Neural cell (in vitro differentiated cells): Measurements from ENCODE around the gene MLLT11. TPM values are rescaled to one million over a fixed set of nuclear protein-coding genes. Genes with fewer than 3 reads are reported as not detected.

Experiments
- H2AFZ ChIP-seq: fragments of 200-600, 300-800 bp; sonication (generic), shearing (Covaris generic); 2 replicates; pipeline ENCODE4 v1.6.0; 2014; ENCODE audit warnings: low read depth, mild to moderate bottlenecking, antibody characterized with exemption, low read length, moderate library complexity
- H3F3A ChIP-seq: fragments of 200-600 bp; shearing (Covaris generic); 2 replicates; pipeline ENCODE4 v1.6.1; 2016; ENCODE audit warnings: mild to moderate bottlenecking, moderate library complexity, mixed read lengths, antibody characterized with exemption, low read length; ENCODE audit not compliant: insufficient read depth, poor library complexity, severe bottlenecking
- H3K27ac ChIP-seq: fragments of 200-600, 300-800 bp; sonication (generic), shearing (Covaris generic); 2 replicates; pipeline ENCODE4 v1.5.1; 2014; ENCODE audit warnings: mild to moderate bottlenecking, low read length, moderate library complexity
- H3K27me3 ChIP-seq: fragments of 300-800, 200-600 bp; sonication (generic), shearing (Covaris generic); 2 replicates; pipeline ENCODE4 v1.6.0; 2014; ENCODE audit warnings: mild to moderate bottlenecking, low read depth, low read length, moderate library complexity; ENCODE audit not compliant: insufficient read depth
- H3K36me3 ChIP-seq: fragments of 300-800, 200-600 bp; sonication (generic), shearing (Covaris generic); 2 replicates; pipeline ENCODE4 v1.5.1; 2014; ENCODE audit warnings: mild to moderate bottlenecking, antibody characterized with exemption, low read length, moderate library complexity; ENCODE audit not compliant: insufficient read depth
- H3K4me2 ChIP-seq: fragments of 300-800, 200-600 bp; sonication (generic), shearing (Covaris generic); 2 replicates; pipeline ENCODE4 v1.6.0; 2014; ENCODE audit warnings: mild to moderate bottlenecking, low read length
- H3K4me3 ChIP-seq: fragments of 300-800, 200-600 bp; sonication (generic), shearing (Covaris generic); 2 replicates; pipeline ENCODE4 v1.5.1; 2014; ENCODE audit warnings: mild to moderate bottlenecking, low read length, moderate library complexity
- H3K79me2 ChIP-seq: fragments of 200-600 bp; shearing (Covaris generic); replicated peaks from 2 replicates; pipeline ENCODE4 v1.6.0; 2014; ENCODE audit warnings: mild to moderate bottlenecking, low read length, moderate library complexity; ENCODE audit not compliant: insufficient read depth
- H3K9ac ChIP-seq: fragments of 300-800, 200-600 bp; sonication (generic), shearing (Covaris generic); 2 replicates; pipeline ENCODE4 v1.6.1; 2016; ENCODE audit warnings: mild to moderate bottlenecking, low read length, mixed read lengths
- H3K9me2 ChIP-seq: fragments of 200-600 bp; shearing (Covaris generic); 2 replicates; pipeline ENCODE4 v1.6.1; 2016; ENCODE audit warnings: mild to moderate bottlenecking, low read length, mixed read lengths; ENCODE audit not compliant: insufficient read depth
- H3K9me3 ChIP-seq: fragments of 200-600, 300-800 bp; sonication (generic), shearing (Covaris generic); 2 replicates; pipeline ENCODE4 v1.6.1; 2016; ENCODE audit warnings: mild to moderate bottlenecking, mixed run types, low read length, moderate library complexity, mixed read lengths
- H4K20me1 ChIP-seq: fragments of 200-600 bp; shearing (Covaris generic); 2 replicates; pipeline ENCODE4 v1.6.1; 2016; ENCODE audit warnings: mild to moderate bottlenecking, mixed run types; ENCODE audit not compliant: insufficient read depth
- EP300 ChIP-seq: fragments of 450-650 bp; conservative IDR thresholded peaks from 2 replicates; pipeline ENCODE4 v1.6.1; 2014; ENCODE audit warnings: antibody characterized with exemption, mild to moderate bottlenecking, moderate library complexity; ENCODE audit not compliant: poor library complexity, severe bottlenecking
- EZH2 ChIP-seq: fragments of 200-600, 300-800 bp; shearing (Covaris generic), sonication (generic); IDR thresholded peaks from 2 replicates; pipeline ENCODE4 v1.6.1; 2014; ENCODE audit warnings: antibody characterized with exemption, low read length, borderline replicate concordance, mild to moderate bottlenecking; ENCODE audit not compliant: insufficient read depth, poor library complexity, severe bottlenecking
- MXI1 ChIP-seq: fragments of 450-650 bp; conservative IDR thresholded peaks from 2 replicates; pipeline ENCODE4 v1.6.1; 2014; ENCODE audit warnings: antibody characterized with exemption, mild to moderate bottlenecking; ENCODE audit not compliant: poor library complexity, severe bottlenecking
- POLR2AphosphoS5 ChIP-seq: IDR thresholded peaks from 2 replicates; pipeline ENCODE4 v1.6.1; 2012
- RAD21 ChIP-seq: fragments of 450-650 bp; conservative IDR thresholded peaks from 2 replicates; pipeline ENCODE4 v1.6.1; 2014; ENCODE audit warnings: antibody characterized with exemption, mild to moderate bottlenecking, moderate library complexity
- SMC3 ChIP-seq: fragments of 450-650 bp; conservative IDR thresholded peaks from 2 replicates; pipeline ENCODE4 v1.6.1; 2014; ENCODE audit warnings: antibody characterized with exemption, mild to moderate bottlenecking, moderate library complexity; ENCODE audit not compliant: poor library complexity
- TAF1 ChIP-seq: IDR thresholded peaks from 2 replicates; pipeline ENCODE4 v1.6.1; 2012; ENCODE audit warnings: low read depth
- polyA plus RNA-seq: library from polyadenylated mRNA; depleted of rRNA; stranded (reverse); fragments of >200 nt; gene quantifications from 2 replicates; pipeline ENCODE4 v1.2.3, GENCODE V29; 2014
- TF ChIP-seq, protein P1 (sequence below): IDR thresholded peaks from 2 replicates; pipeline ENCODE4 v1.6.1; 2012; ENCODE audit warnings: borderline replicate concordance
- TF ChIP-seq, protein P2 (sequence below): fragments of 450-650 bp; IDR thresholded peaks from 2 replicates; pipeline ENCODE4 v1.5.1; 2014; ENCODE audit warnings: antibody characterized with exemption, mild to moderate bottlenecking, moderate library complexity; ENCODE audit not compliant: poor library complexity, severe bottlenecking

The MLLT11 gene
- polyA plus RNA-seq, 1 donor from 2014 or later, result 142 TPM

DNA sequence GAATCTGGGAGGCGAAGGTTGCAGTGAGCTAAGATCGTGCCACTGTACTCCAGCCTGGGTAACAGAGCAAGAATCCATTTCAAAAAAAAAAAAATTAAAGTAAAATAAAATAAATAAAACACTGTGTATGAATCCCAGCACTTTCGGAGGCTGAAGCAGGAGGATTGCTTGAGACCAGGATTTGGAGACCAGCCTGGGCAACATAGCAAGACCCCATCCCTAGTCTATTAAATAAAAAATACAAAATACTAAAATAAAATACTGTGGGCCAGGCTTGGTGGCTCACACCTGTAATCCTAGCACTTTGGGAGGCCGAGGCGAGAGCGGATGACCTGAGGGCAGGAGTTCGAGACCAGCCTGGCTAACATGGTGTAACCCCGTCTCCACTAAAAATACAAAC, 28.0 kb upstream of the MLLT11 start:
- no peaks in the 10 kb centered on the region for H3K36me3 ChIP-seq
- H3K79me2 ChIP-seq, result no peaks in the 10 kb centered on the region
- H3K9ac ChIP-seq, result no peak overlapping the region
- no peak overlapping the region for H3K27ac ChIP-seq
- no peaks in the 10 kb centered on the region for H3K27me3 ChIP-seq
- H3K4me3 ChIP-seq, result no peak overlapping the region
- H3K9me3 ChIP-seq, result no peaks in the 10 kb centered on the region
- H3K9me2 ChIP-seq, result no peaks in the 10 kb centered on the region
- H3F3A ChIP-seq, result no peaks in the 10 kb centered on the region
- TF ChIP-seq EZH2 (no peak), POLR2AphosphoS5 (no peak), SMC3 (no peak)
- TF ChIP-seq, protein P1, sequence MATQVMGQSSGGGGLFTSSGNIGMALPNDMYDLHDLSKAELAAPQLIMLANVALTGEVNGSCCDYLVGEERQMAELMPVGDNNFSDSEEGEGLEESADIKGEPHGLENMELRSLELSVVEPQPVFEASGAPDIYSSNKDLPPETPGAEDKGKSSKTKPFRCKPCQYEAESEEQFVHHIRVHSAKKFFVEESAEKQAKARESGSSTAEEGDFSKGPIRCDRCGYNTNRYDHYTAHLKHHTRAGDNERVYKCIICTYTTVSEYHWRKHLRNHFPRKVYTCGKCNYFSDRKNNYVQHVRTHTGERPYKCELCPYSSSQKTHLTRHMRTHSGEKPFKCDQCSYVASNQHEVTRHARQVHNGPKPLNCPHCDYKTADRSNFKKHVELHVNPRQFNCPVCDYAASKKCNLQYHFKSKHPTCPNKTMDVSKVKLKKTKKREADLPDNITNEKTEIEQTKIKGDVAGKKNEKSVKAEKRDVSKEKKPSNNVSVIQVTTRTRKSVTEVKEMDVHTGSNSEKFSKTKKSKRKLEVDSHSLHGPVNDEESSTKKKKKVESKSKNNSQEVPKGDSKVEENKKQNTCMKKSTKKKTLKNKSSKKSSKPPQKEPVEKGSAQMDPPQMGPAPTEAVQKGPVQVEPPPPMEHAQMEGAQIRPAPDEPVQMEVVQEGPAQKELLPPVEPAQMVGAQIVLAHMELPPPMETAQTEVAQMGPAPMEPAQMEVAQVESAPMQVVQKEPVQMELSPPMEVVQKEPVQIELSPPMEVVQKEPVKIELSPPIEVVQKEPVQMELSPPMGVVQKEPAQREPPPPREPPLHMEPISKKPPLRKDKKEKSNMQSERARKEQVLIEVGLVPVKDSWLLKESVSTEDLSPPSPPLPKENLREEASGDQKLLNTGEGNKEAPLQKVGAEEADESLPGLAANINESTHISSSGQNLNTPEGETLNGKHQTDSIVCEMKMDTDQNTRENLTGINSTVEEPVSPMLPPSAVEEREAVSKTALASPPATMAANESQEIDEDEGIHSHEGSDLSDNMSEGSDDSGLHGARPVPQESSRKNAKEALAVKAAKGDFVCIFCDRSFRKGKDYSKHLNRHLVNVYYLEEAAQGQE, result no peak
- H2AFZ ChIP-seq, result no peak overlapping the region
- no peaks in the 10 kb centered on the region for H4K20me1 ChIP-seq
- no peak overlapping the region for H3K4me2 ChIP-seq

DNA sequence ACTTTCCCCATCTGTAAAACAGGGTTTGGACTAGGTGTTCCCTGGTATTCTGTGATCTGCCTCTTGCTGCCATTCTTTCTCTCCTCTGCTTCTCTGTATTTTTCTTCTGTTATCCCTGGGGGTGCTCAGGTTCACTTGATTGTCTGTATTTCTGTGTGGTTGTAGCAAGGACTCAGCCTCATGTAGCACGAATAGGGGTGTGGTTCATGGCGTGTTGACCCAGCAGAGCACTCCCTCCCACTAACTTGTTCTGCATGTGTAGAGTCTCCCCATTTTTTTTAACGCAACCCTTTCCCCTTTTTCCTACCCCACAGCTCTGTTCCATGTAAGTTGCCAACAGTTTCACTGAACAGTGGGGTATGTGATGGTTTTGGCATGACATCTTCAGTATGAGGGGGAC, 25.0 kb upstream of the MLLT11 start:
- Histone ChIP-seq H3K9me3 (no peaks in the 10 kb centered on the region), H3K4me3 (no peak overlapping the region), H3K27ac (no peak overlapping the region)

DNA sequence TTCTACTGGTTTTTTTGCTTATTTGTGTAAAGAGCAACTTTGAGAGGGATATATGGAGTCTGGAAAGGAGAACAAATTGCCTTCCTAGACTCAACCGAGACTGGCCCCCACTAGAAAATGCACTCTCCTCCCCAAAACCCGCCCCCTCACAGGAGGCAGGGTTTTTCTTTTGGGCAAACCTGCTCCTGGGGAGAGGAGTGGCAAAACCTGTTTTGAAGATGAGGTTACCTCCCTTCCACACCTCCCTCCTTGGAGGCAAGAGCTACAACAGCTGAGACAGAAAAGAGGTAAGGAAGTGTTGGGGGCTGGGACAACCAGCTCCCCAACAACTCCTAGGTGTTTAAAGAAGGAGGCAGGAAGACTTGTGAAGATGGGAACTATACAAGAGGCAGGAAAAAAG, 23.8 kb upstream of the MLLT11 start, which contains the start of gene BNIPL:
TSS of gene BNIPL (plus strand) at position 231 of the 400 bp plus-strand sequence. CDS start at position 371, 140 bp downstream.
- Histone ChIP-seq H3K4me3 (no peak within 1 kb of the TSS), H4K20me1 (no peaks in the 10 kb centered on the region), H3K4me2 (no peak within 1 kb of the TSS), H2AFZ (no peak within 1 kb of the TSS), H3K9me2 (no peaks in the 10 kb centered on the region), H3K9me3 (no peaks in the 10 kb centered on the region), H3K79me2 (no peaks in the 10 kb centered on the region), H3K36me3 (no peaks in the 10 kb centered on the region), H3K27ac (no peak within 1 kb of the TSS), H3F3A (no peaks in the 10 kb centered on the region), H3K27me3 (no peaks in the 10 kb centered on the region), H3K9ac (no peak within 1 kb of the TSS)
- TF ChIP-seq TAF1 (no peak), POLR2AphosphoS5 (no peak), EZH2 (no peak), SMC3 (no peak), RAD21 (no peak), MXI1 (no peak), EP300 (no peak)
- TF ChIP-seq, protein P2, sequence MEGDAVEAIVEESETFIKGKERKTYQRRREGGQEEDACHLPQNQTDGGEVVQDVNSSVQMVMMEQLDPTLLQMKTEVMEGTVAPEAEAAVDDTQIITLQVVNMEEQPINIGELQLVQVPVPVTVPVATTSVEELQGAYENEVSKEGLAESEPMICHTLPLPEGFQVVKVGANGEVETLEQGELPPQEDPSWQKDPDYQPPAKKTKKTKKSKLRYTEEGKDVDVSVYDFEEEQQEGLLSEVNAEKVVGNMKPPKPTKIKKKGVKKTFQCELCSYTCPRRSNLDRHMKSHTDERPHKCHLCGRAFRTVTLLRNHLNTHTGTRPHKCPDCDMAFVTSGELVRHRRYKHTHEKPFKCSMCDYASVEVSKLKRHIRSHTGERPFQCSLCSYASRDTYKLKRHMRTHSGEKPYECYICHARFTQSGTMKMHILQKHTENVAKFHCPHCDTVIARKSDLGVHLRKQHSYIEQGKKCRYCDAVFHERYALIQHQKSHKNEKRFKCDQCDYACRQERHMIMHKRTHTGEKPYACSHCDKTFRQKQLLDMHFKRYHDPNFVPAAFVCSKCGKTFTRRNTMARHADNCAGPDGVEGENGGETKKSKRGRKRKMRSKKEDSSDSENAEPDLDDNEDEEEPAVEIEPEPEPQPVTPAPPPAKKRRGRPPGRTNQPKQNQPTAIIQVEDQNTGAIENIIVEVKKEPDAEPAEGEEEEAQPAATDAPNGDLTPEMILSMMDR, result no peak
- TF ChIP-seq, protein P1, result no peak

More for the DNA sequence above, 25.0 kb upstream of the MLLT11 start:
- Histone ChIP-seq H3F3A (no peaks in the 10 kb centered on the region), H3K36me3 (no peaks in the 10 kb centered on the region), H3K9ac (no peak overlapping the region), H3K4me2 (no peak overlapping the region), H2AFZ (no peak overlapping the region), H3K27me3 (no peaks in the 10 kb centered on the region), H3K79me2 (no peaks in the 10 kb centered on the region), H3K9me2 (no peaks in the 10 kb centered on the region), H4K20me1 (no peaks in the 10 kb centered on the region)
- TF ChIP-seq EP300 (no peak), TAF1 (no peak), RAD21 (no peak), SMC3 (no peak)
